Measurements from ENCODE around the gene BCL10.

BCL10 gene

DNA sequence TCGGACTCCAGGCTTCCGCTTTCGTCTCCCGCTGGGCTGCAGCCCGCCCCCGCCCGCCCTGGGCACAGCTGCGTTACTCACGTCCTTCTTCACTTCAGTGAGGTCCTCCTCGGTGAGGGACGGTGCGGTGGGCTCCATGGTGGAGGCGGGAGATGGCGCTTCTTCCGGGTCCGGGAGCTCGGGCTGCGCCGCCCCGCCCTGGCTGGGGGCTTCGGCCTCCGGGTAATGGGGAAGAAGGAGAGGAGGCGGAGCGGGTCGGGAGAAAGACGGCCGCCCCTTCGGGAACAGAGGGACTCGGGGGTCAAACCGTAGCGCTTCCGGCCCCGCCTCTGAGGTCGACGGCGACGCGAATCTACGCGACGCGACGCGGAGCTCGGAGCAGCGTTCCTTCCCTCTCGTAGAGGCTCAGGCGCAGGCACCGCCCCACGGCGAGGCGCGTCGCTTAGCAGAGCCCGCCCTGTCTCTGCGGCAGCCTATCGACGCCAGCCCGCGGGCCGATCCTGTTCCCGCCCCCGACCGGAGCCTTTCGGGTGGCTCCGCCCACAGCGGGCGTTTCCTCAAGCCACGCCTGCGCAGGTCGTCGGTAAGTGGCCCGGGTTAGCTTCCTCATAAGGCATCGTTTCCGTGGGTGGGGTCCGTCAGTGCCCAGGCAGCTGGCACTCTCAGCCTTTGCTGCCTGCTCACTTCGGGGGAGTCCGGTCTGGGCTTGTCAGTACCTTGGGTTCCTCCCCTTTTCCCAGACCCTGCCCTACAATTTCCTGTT lies at the start of gene BCL10:
BCL10 (minus strand) TSS at position 418 of the 763 bp plus-strand sequence; CDS start at position 138, 280 bp downstream.
- DNase-seq, result peak; percentile 97

DNA sequence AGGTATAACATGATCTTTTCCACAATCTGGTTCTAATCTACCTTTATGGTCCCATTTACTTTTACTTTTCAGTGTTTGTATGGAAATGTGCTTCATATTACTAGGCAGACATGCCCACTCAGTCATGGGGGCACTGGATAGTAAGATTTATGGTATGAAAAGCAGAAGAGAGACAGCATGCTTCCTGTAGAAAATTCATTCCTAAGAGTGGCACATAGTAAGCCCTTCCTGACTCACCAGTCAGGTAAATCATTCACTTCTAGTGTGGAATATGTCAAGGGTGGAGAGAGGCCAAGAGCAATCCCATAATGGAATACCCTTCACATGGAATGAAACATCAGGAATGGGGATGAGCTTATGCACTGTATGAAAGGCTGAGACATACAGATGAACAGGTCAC lies 49.5 kb upstream of the BCL10 start:
- DNase-seq, result no peak

DNA sequence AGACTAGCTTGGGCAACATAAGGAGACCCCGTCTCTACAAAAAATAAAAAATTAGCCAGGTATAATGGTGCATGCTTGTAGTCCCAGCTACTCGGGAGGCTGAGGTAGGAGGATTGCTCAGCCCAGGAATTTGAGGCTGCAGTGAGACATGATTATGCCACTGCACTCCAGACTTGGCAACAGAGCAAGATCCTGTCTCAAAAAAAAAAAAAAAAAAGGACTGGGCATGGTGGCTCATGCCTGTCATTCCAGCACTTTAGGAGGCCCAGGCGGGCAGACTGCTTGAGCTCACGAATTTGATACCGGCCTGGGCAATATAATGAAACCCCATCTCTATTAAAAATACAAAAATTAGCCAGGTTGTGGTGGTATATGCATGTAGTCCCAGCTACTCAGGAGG lies 47.3 kb upstream of the BCL10 start:
- no peak for DNase-seq

GRCh38 chr1:85322655-85323054 lies 46.2 kb upstream of the BCL10 start:
- no peak for DNase-seq

- DNase-seq, result peak; percentile 49
These were observed 45.0 kb upstream of the BCL10 start for GRCh38 chr1:85321237-85321964.

DNA sequence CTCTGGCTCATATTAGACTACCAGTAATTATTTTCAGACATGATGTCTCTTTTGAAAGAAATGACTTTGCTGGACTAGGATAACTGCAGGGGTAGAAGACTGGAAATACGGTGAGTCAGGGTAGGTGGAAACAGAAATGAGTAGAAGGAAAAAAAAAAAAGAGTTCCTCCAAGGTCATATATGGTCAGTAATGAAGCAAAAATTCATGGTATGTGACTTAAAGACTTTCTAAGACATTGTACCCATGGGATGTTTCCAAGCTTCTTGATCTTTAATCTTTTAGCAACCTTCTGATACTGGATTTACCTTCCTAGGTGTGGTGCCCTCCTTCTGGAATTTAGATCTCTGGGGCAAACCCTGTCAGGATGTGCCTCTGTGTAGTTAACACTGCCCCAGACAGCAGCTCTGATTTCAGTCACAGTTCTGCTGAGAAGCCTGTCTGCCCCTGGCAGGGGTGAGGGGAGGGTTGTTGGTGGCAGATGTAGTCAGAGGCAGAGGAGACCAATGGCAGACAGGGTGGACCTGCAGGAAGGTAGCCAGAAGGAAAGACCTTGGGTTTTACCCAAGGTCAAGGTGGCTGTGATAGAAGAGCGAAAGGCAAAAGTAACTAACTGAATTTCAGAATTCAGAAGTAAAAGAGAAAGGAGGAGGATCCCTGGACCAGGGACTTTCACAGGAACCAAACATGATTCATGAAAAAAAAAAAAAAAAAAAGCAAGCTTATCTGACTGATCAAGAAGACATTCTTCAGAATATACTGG lies 44.1 kb upstream of the BCL10 start:
- DNase-seq, result no peak

DNA sequence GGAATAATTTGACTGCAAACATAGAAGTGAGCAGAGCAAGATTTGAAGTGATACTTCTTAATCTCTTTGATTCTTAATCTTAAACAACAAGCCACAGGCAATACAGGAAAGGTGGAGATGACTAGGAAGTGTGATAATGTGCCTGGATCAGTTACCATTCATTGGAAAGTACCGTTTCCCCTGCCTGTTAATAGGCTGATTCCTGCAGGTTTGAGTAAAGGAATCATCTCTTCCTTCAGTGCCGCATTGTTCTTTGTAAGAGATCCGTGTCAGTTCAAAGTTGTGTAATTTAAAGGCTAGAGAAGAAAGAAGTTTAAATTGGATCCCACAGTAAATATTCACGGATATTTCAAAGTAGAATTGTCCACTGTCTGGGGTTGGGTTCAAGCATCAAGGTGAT lies 43.5 kb upstream of the BCL10 start:
- no peak for DNase-seq

DNA sequence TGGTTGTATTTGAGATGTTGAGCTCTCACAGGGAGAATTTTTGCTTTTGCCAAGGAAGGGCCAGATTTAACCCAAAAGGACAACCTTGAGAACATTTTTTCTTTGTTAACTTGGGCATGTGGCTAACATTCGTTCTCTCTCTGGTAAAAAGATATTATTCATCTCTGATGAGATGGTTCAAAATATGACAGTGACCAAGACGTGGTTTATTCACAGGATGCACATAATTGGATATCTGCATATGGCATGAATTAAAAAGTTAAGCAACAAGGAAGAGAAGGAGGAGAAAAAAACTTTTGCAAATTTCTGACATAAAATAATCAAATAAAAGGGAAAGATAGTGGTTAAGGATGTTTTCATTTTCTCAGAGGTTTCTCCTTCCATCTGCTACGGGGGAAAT lies 43.1 kb upstream of the BCL10 start:
- no peak for DNase-seq

GRCh38 chr1:85318217-85318616 lies 41.8 kb upstream of the BCL10 start:
- DNase-seq, result no peak

DNA sequence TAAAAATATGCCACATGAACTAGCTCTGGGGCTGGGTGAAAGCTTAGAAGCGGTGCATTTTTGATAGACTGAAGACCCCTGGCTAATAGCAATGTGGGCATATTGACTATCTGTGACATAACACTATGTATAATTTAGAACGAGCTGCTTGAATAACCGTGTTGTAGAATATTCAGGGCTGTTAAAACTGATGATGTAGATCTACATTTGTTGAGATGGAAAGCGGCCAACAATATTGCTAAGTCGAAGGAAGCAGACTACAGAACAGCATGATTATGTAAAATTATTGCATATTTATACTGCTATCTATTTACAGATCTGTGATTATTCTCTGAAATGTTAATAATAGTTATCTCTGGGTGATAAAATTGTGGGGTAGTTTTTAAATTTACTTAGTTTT lies 41.1 kb upstream of the BCL10 start:
- no peak for DNase-seq

GRCh38 chr1:85316321-85316720 lies 39.9 kb upstream of the BCL10 start:
- DNase-seq, result no peak

GRCh38 chr1:85315789-85316188 lies 39.4 kb upstream of the BCL10 start:
- no peak for DNase-seq

DNA sequence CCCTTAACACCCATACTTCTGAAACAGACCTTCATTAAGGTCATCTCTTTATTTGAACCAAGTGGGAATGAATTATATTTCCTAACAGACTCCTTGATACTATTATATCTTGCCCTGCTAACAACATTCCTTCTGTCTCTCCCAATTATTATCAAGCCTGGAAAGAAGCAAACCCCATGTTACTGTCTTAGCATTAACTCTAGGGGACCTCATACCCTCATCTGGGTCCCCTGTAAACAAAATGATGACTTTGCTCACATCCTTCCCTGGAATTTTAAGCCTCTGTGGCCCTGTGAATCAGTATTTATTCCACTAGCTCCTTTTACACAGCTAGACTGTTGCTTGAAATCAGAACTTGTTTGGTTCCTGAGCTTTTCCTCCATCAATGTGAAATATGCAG lies 38.3 kb upstream of the BCL10 start:
- DNase-seq, result no peak

DNA sequence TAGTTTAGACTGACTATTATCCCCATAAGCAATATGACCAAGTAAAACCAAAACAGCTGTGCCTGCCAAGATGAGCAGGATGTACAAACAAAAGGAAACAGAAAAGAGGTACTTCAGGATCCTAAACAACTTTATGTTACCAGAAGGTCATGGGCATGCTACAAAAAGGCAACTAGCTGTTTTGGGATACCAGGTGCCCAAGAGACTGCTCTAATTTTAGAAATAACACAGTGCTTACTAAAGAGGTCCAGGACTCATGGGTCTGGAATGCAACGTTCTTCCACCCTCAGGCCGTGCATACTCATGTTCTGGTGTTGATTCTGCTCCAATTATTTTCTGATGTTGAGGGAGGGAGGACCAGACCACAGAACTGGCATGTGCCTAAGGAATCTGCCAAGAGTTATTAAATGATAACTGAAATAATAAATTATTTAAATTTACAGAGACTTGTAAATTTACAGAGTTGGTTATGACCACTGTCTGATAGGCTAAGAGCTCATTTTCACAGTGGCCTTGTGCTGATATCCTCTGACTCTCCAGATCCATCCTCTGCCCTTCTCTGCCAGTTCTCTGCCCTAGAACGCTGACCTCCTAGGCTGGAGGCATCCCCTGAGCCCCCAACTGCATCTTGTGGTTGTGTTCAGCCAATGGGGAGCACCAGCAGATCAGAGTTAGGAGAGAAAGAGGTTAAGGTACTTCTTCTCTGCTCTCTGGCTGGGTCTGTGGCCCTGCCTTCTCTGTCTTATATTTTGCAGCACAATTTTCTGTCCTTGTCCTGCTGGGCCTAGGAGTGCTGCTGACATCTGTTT lies 37.7 kb upstream of the BCL10 start:
- DNase-seq, result no peak

DNA sequence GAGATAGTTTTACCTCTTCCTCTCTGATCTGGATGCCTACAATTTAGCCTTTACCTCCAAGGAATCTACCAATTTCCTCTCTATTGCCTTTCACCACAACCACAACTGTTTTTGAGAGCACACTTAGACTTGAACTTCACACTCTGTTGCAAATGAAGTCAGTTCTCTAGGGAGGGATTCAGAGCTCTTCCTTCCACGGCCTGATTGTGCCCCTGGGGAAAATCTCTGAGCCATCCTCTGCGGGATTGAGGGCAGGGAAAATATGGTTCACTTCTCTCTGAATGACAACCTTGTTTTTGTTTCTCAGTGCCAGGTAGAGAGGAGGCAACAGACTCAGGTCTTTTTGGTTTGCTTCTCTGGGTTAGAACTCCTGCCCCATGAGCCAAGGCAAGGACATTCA lies 35.4 kb upstream of the BCL10 start:
- DNase-seq, result no peak

DNA sequence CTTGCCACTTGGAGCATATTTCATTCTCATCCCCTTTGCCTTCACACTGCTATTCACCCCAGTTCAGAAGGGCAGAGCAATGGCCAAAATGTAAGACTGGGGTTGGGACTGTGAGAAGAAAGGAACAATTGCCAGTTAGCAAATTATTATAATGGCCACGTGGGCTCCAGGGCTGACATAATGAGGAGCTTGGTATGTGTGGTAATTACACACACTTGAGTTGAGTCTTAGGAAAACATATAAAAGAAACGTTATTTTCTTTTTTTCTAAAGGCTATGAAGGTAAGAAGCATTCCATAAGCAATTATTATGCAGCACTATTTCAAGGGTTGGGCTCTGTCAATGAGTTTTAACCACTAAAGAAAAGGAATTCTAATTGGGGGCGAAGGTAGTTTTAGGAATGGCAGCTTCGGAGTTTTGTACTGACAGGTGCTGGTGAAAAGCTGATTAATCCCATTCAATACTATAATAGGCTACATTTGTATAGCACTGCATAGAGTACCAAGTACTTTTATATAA lies 32.5 kb upstream of the BCL10 start:
- DNase-seq, result no peak

GRCh38 chr1:85307987-85308832 lies 31.8 kb upstream of the BCL10 start:
- DNase-seq, result peak; percentile 61

DNA sequence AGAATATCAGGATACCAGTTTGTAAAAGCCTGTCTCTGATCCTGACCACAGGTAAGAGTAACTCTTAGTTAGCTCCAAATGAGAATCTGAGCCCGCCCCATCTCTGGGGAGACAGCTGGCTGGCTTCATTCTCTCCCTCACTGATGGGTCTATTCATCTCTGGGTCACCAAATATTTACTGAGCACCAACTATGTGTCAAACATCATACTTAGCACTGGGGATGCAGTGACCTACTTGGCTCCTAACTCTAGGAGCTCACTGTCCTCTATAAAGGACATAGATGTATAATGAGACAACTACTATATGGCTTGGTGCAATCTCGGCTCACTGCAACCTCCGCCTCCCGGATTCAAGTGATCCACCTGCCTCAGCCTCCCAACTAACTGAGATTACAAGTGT lies 29.8 kb upstream of the BCL10 start:
- no peak for DNase-seq

DNA sequence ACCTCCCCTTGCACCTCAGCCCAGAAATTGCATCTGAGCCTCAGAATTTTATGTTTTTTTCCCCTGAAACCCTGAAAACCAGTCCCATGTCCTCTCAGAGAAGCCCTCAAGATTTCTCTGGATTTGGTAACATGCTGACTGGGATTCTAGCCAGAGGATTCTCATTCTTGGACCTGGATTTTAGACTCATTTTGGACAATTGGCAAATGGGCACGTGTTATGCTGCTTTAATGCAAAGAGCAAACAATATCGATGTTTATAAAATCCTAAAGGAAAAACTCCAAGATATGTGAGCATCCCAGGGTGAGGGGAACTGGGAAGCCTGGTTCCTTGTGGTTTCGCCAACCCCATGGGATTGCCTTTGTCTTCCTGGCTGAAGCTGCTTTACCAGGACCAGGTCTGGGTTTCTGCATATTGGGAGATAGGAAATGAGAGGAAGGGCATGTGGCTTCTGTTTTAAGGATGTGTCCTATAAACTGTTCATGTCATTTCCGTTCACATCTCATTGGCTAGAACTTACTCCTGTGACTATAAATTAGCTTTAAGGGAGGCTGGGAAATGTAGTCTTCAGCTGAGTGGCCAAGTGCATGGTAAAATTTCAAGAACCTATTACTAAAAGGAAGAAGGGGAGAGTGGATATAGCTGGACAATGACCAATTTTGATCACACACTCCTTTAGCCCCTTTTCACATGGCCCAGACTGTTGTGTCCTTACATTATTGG lies 27.2 kb upstream of the BCL10 start:
- no peak for DNase-seq

DNA sequence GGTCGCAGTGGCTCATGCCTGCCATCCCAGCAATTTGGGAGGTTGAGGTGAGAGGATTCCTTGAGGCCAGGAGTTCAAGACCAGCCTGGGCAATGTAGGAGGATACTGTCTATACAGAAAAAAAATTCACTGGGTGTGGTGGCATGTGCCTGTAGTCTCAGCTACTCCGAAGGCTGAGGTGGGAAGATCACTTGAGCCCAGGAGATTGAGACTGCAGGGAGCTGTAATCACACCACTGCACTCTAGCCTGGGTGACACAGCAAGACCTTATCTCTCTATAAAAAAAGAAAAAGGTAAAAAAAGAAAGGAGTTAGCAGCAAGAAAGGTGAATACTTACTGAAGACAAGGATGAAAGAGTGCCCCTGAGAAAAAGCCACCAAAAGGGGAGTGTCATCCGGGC lies 23.7 kb upstream of the BCL10 start:
- no peak for DNase-seq
